Measurements from ENCODE around the gene GEN1. TPM values are rescaled to one million over a fixed set of nuclear protein-coding genes. Genes with fewer than 3 reads are reported as not detected.
A peak's percentile ranks its signal among the peaks of the same experiment; 100 is the strongest.

GEN1 gene
- total RNA-seq, 1 experiment from 2014 or later = 63.1 TPM

- no peaks in the 10 kb centered on the region for H3K9me3 ChIP-seq (replicated peaks)
Measured at GRCh38 chr2:17765398-17765797, 11.5 kb downstream of the GEN1 start.

GRCh38 chr2:17768894-17769293 lies 15.0 kb downstream of the GEN1 start:
- Histone ChIP-seq H3K36me3 (peaks cover 93% of the 10 kb centered on the region), H3K4me1 (no peaks in the 10 kb centered on the region), H3K4me3 (no peak overlapping the region), H3K9me3 (replicated peaks) (no peaks in the 10 kb centered on the region), H3K27ac (no peak overlapping the region), H3K27me3 (no peaks in the 10 kb centered on the region)
- no peak for DNase-seq

More at GRCh38 chr2:17765398-17765797, 11.5 kb downstream of the GEN1 start:
- no peaks in the 10 kb centered on the region for H3K4me1 ChIP-seq
- no peak for DNase-seq
- H3K4me3 ChIP-seq = no peak overlapping the region
- peaks cover 92% of the 10 kb centered on the region for H3K36me3 ChIP-seq
- H3K27me3 ChIP-seq = no peaks in the 10 kb centered on the region
- H3K27ac ChIP-seq = no peak overlapping the region

GRCh38 chr2:17771956-17772355 lies 18.0 kb downstream of the GEN1 start:
- H3K9me3 ChIP-seq (replicated peaks) = no peaks in the 10 kb centered on the region
- H3K4me3 ChIP-seq = no peak overlapping the region
- H3K27me3 ChIP-seq = no peaks in the 10 kb centered on the region
- no peak overlapping the region for H3K27ac ChIP-seq
- H3K4me1 ChIP-seq = no peaks in the 10 kb centered on the region
- H3K36me3 ChIP-seq = peaks cover 87% of the 10 kb centered on the region
- DNase-seq = no peak

- Histone ChIP-seq H3K27ac (no peak overlapping the region), H3K4me1 (no peaks in the 10 kb centered on the region), H3K36me3 (peaks cover 87% of the 10 kb centered on the region), H3K27me3 (no peaks in the 10 kb centered on the region), H3K4me3 (no peak overlapping the region), H3K9me3 (replicated peaks) (no peaks in the 10 kb centered on the region)
- DNase-seq = no peak
Measured at GRCh38 chr2:17772532-17772931, 18.6 kb downstream of the GEN1 start.

- Histone ChIP-seq H3K27me3 (no peaks in the 10 kb centered on the region), H3K27ac (no peak overlapping the region), H3K9me3 (replicated peaks) (no peaks in the 10 kb centered on the region), H3K4me1 (peaks cover 5% of the 10 kb centered on the region; the same call in 1 of the 2 replicates), H3K4me3 (no peak overlapping the region), H3K36me3 (peaks cover 85% of the 10 kb centered on the region)
- DNase-seq = no peak
Measured at GRCh38 chr2:17780546-17780945, 26.6 kb downstream of the GEN1 start.

GRCh38 chr2:17781482-17781881 lies 27.5 kb downstream of the GEN1 start:
- Histone ChIP-seq H3K9me3 (replicated peaks) (no peaks in the 10 kb centered on the region), H3K27me3 (no peaks in the 10 kb centered on the region), H3K36me3 (peaks cover 78% of the 10 kb centered on the region), H3K4me3 (no peak overlapping the region), H3K4me1 (peaks cover 5% of the 10 kb centered on the region; the same call in 1 of the 2 replicates), H3K27ac (no peak overlapping the region)
- DNase-seq = no peak

- DNase-seq = no peak
- Histone ChIP-seq H3K27ac (no peak overlapping the region), H3K4me3 (no peak overlapping the region), H3K36me3 (peaks cover 39% of the 10 kb centered on the region), H3K4me1 (peaks cover 13% of the 10 kb centered on the region), H3K9me3 (replicated peaks) (no peaks in the 10 kb centered on the region), H3K27me3 (no peaks in the 10 kb centered on the region)
Measured at GRCh38 chr2:17786727-17787126, 32.8 kb downstream of the GEN1 start.

GRCh38 chr2:17788773-17789172 lies 34.8 kb downstream of the GEN1 start:
- no peak for DNase-seq
- Histone ChIP-seq H3K4me1 (peaks cover 31% of the 10 kb centered on the region), H3K27me3 (no peaks in the 10 kb centered on the region), H3K9me3 (replicated peaks) (no peaks in the 10 kb centered on the region), H3K27ac (no peak overlapping the region), H3K36me3 (peaks cover 19% of the 10 kb centered on the region), H3K4me3 (no peak overlapping the region)

GRCh38 chr2:17790536-17790935 lies 36.6 kb downstream of the GEN1 start:
- no peak overlapping the region for H3K27ac ChIP-seq
- H3K4me3 ChIP-seq = no peak overlapping the region
- no peak for DNase-seq

GRCh38 chr2:17791121-17791816 lies 37.3 kb downstream of the GEN1 start:
- no peak overlapping the region; the same call in 1 of the 2 replicates for H3K27ac ChIP-seq
- no peaks in the 10 kb centered on the region for H3K27me3 ChIP-seq
- H3K36me3 ChIP-seq = peaks cover 5% of the 10 kb centered on the region; the same call in 1 of the 2 replicates
- H3K4me3 ChIP-seq = no peak overlapping the region
- H3K9me3 ChIP-seq (replicated peaks) = no peaks in the 10 kb centered on the region
- peak in 1 of 2 experiments; percentile 67 for DNase-seq
- H3K4me1 ChIP-seq = peaks cover 46% of the 10 kb centered on the region

More at GRCh38 chr2:17790536-17790935, 36.6 kb downstream of the GEN1 start:
- Histone ChIP-seq H3K36me3 (peaks cover 5% of the 10 kb centered on the region; the same call in 1 of the 2 replicates), H3K4me1 (peaks cover 46% of the 10 kb centered on the region), H3K9me3 (replicated peaks) (no peaks in the 10 kb centered on the region), H3K27me3 (no peaks in the 10 kb centered on the region)

GRCh38 chr2:17791817-17792130 lies 37.8 kb downstream of the GEN1 start:
- no peak overlapping the region for H3K27ac ChIP-seq
- no peak for DNase-seq
- no peak overlapping the region for H3K4me3 ChIP-seq
- peaks cover 46% of the 10 kb centered on the region for H3K4me1 ChIP-seq
- peaks cover 4% of the 10 kb centered on the region; the same call in 1 of the 2 replicates for H3K36me3 ChIP-seq
- no peaks in the 10 kb centered on the region for H3K9me3 ChIP-seq (replicated peaks)
- no peaks in the 10 kb centered on the region for H3K27me3 ChIP-seq

GRCh38 chr2:17792515-17792914 lies 38.6 kb downstream of the GEN1 start:
- H3K4me3 ChIP-seq = no peak overlapping the region
- no peak for DNase-seq

GRCh38 chr2:17793296-17793695 lies 39.4 kb downstream of the GEN1 start:
- peaks cover 50% of the 10 kb centered on the region for H3K4me1 ChIP-seq
- no peaks in the 10 kb centered on the region for H3K27me3 ChIP-seq
- H3K4me3 ChIP-seq = no peak overlapping the region
- peak; percentile 74 to 93 for DNase-seq
- no peaks in the 10 kb centered on the region for H3K36me3 ChIP-seq
- peak overlapping the region; percentile 62 for H3K27ac ChIP-seq
- no peaks in the 10 kb centered on the region for H3K9me3 ChIP-seq (replicated peaks)

More at GRCh38 chr2:17792515-17792914, 38.6 kb downstream of the GEN1 start:
- no peaks in the 10 kb centered on the region for H3K36me3 ChIP-seq
- no peaks in the 10 kb centered on the region for H3K9me3 ChIP-seq (replicated peaks)
- peaks cover 46% of the 10 kb centered on the region for H3K4me1 ChIP-seq
- H3K27me3 ChIP-seq = no peaks in the 10 kb centered on the region
- no peak overlapping the region for H3K27ac ChIP-seq

- Histone ChIP-seq H3K27ac (peak overlapping the region; percentile 62), H3K9me3 (replicated peaks) (no peaks in the 10 kb centered on the region)
Measured at GRCh38 chr2:17793803-17794354, 39.9 kb downstream of the GEN1 start.

GRCh38 chr2:17795309-17795708 lies 41.4 kb downstream of the GEN1 start:
- Histone ChIP-seq H3K4me1 (peaks cover 66% of the 10 kb centered on the region), H3K9me3 (replicated peaks) (no peaks in the 10 kb centered on the region), H3K27me3 (no peaks in the 10 kb centered on the region), H3K27ac (no peak overlapping the region), H3K36me3 (no peaks in the 10 kb centered on the region), H3K4me3 (no peak overlapping the region)
- DNase-seq = no peak

More at GRCh38 chr2:17793803-17794354, 39.9 kb downstream of the GEN1 start:
- DNase-seq = peak in 1 of 2 experiments; percentile 55
- no peaks in the 10 kb centered on the region for H3K27me3 ChIP-seq
- no peak overlapping the region for H3K4me3 ChIP-seq
- H3K4me1 ChIP-seq = peaks cover 56% of the 10 kb centered on the region
- no peaks in the 10 kb centered on the region for H3K36me3 ChIP-seq

Data from SJCRH30 (cell line).